HG02623 (cell line): ENCODE data around the gene CHST8.
"Not testable (repeated sequence)": the region's sequence is repeated elsewhere in the genome, so short reads cannot be mapped to it uniquely, and the experiment has no call there.

Experiments used
- ATAC-seq: cut with Tn5 transposase; IDR thresholded peaks from one replicate; pipeline ENCODE4 v1.9.1; 2021; ENCODE audit warnings: moderate library complexity; ENCODE audit not compliant: unreplicated experiment

Gene CHST8

GRCh38 chr19:33616857-33617256, 4.9 kb upstream of the CHST8 start:
- no peak for ATAC-seq

GRCh38 chr19:33618363-33618762, 3.4 kb upstream of the CHST8 start:
- not testable (repeated sequence) for ATAC-seq

GRCh38 chr19:33618884-33619283, 2.9 kb upstream of the CHST8 start:
- ATAC-seq = no peak

- ATAC-seq = no peak
Measured at GRCh38 chr19:33620611-33621010, 1.1 kb upstream of the CHST8 start.

GRCh38 chr19:33621065-33621785, 528 bp upstream of the CHST8 start:
- ATAC-seq = no peak

GRCh38 chr19:33622505-33622808, 704 bp downstream of the CHST8 start:
- ATAC-seq = no peak

- ATAC-seq = no peak
Measured at GRCh38 chr19:33622809-33623511, 1.2 kb downstream of the CHST8 start.

- ATAC-seq = no peak
Measured at GRCh38 chr19:33624586-33624985, 2.8 kb downstream of the CHST8 start.

- no peak for ATAC-seq
Measured at GRCh38 chr19:33627526-33627925, 5.8 kb downstream of the CHST8 start.

- ATAC-seq = no peak
Measured at GRCh38 chr19:33627962-33628839, 6.4 kb downstream of the CHST8 start.

- ATAC-seq = no peak
Measured at GRCh38 chr19:33628921-33629825, 7.4 kb downstream of the CHST8 start.

GRCh38 chr19:33629826-33630375, 8.1 kb downstream of the CHST8 start:
- ATAC-seq = no peak

GRCh38 chr19:33630880-33631608, 9.3 kb downstream of the CHST8 start:
- ATAC-seq = no peak

GRCh38 chr19:33631609-33631973, 9.8 kb downstream of the CHST8 start:
- ATAC-seq = no peak

GRCh38 chr19:33634361-33635091, 12.8 kb downstream of the CHST8 start:
- no peak for ATAC-seq

- no peak for ATAC-seq
Measured at GRCh38 chr19:33638167-33639034, 16.6 kb downstream of the CHST8 start.

- ATAC-seq = no peak
Measured at GRCh38 chr19:33639035-33639681, 17.4 kb downstream of the CHST8 start.

GRCh38 chr19:33640773-33641172, 19.0 kb downstream of the CHST8 start:
- no peak for ATAC-seq
